Activated CD8-positive, alpha-beta T cell treated with anti-CD3 and anti-CD28 coated beads for 36 hours (primary cell): ENCODE measurements around the gene CTSZ. TPM values are rescaled to one million over a fixed set of nuclear protein-coding genes. Genes with fewer than 3 reads are reported as not detected.

Experiments used
- ATAC-seq: fragments of 200-7000 bp; cut with Tn5 transposase; one replicate; pipeline ENCODE4 v1.10.0; 2021; ENCODE audit warnings: mild to moderate bottlenecking, moderate library complexity
- CTCF ChIA-PET: fragments of 350-600 bp; sonication (Branson Sonifier 250); formaldehyde crosslinking; loops from one replicate; lab custom pipeline; 2021; ENCODE audit warnings: antibody characterized with exemption; lab: Charles Lee
- POLR2A ChIA-PET: fragments of 350-600 bp; sonication (Branson Sonifier 250); formaldehyde crosslinking; loops from one replicate; lab custom pipeline; 2021; ENCODE audit warnings: antibody characterized with exemption; lab: Charles Lee
- DNase-seq: peaks from one replicate; pipeline ENCODE4 v3.0.0-alpha.2; 2020
- H3K27ac Mint-ChIP-seq: one replicate; pipeline ENCODE4 v1.8.0; 2021; ENCODE audit warnings: mild to moderate bottlenecking, mixed read lengths
- H3K27me3 Mint-ChIP-seq: one replicate; pipeline ENCODE4 v1.8.0; 2021; ENCODE audit warnings: mixed read lengths
- H3K36me3 Mint-ChIP-seq: one replicate; pipeline ENCODE4 v1.8.0; 2021; ENCODE audit warnings: low read depth, mixed read lengths
- H3K4me1 Mint-ChIP-seq: one replicate; pipeline ENCODE4 v1.8.0; 2021; ENCODE audit warnings: low read depth, mixed read lengths
- H3K4me3 Mint-ChIP-seq: one replicate; pipeline ENCODE4 v1.8.0; 2021; ENCODE audit warnings: mild to moderate bottlenecking, moderate library complexity, mixed read lengths
- H3K9me3 Mint-ChIP-seq: one replicate; pipeline ENCODE4 v1.8.0; 2021; ENCODE audit warnings: mixed read lengths
- CTCF ChIP-seq: fragments of 200-600 bp; IDR thresholded peaks from one replicate; pipeline ENCODE4 v1.8.0; 2022; ENCODE audit warnings: antibody characterized with exemption, mild to moderate bottlenecking
- intact Hi-C: fragments of 100-400 bp; cut with micrococcal nuclease; formaldehyde crosslinking; loops from one replicate; pipeline ENCODE4 v1.10.0; 2022
- total RNA-seq, 2 experiments: library from RNA; stranded (reverse); gene quantifications; one replicate each; pipeline ENCODE4 v1.2.3, GENCODE V29; 2021

Gene CTSZ
- total RNA-seq, 2 experiments from 2014 or later = 17.9 to 18.4 TPM

GRCh38 chr20:59004763-59005522 lies 2.1 kb downstream of the CTSZ start:
- Mint-ChIP-seq H3K36me3 (peaks cover 4% of the 10 kb centered on the region), H3K27ac (peak overlapping the region; percentile 71), H3K4me1 (peaks cover 28% of the 10 kb centered on the region), H3K4me3 (peak overlapping the region; percentile 75), H3K27me3 (no peaks in the 10 kb centered on the region), H3K9me3 (no peaks in the 10 kb centered on the region)
- intact Hi-C loops = no loop called here
- ATAC-seq (peak; percentile 70), DNase-seq (peak; percentile 79)
- ChIA-PET POLR2A (interaction anchor here (0.6 to 2.1 kb wide), 2 partner anchors 9 kb away, joined by 3 to 5 read pairs; no protein-coding TSS in a partner anchor), CTCF (no interaction called here)
- TF ChIP-seq CTCF = no peak

DNA sequence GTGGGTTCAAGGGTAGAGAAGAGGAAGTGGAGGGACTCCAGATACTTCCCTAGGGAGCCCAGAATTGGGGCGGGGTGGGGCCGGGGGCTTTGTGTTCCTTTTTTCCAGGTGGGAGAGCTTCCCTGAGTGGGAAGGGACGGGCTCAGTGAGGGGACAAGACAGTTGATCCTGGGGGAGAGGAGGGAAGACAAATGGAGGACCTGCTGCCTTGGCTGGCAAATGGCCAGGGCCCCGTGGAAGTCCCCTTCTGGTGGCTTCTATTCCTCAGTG lies 2.6 kb downstream of the CTSZ start:
- peak overlapping the region; percentile 71 for H3K27ac Mint-ChIP-seq
- H3K4me1 Mint-ChIP-seq = peaks cover 28% of the 10 kb centered on the region
- intact Hi-C loops = no loop called here
- H3K36me3 Mint-ChIP-seq = peaks cover 4% of the 10 kb centered on the region
- no peaks in the 10 kb centered on the region for H3K27me3 Mint-ChIP-seq
- TF ChIP-seq CTCF = no peak
- peak overlapping the region; percentile 75 for H3K4me3 Mint-ChIP-seq
- H3K9me3 Mint-ChIP-seq = no peaks in the 10 kb centered on the region
- ATAC-seq = no peak
- DNase-seq = peak; percentile 75
- ChIA-PET CTCF (no interaction called here), POLR2A (interaction anchor here (0.6 kb wide), 1 partner anchor 10 kb away, joined by 3 read pairs; no protein-coding TSS in a partner anchor)

DNA sequence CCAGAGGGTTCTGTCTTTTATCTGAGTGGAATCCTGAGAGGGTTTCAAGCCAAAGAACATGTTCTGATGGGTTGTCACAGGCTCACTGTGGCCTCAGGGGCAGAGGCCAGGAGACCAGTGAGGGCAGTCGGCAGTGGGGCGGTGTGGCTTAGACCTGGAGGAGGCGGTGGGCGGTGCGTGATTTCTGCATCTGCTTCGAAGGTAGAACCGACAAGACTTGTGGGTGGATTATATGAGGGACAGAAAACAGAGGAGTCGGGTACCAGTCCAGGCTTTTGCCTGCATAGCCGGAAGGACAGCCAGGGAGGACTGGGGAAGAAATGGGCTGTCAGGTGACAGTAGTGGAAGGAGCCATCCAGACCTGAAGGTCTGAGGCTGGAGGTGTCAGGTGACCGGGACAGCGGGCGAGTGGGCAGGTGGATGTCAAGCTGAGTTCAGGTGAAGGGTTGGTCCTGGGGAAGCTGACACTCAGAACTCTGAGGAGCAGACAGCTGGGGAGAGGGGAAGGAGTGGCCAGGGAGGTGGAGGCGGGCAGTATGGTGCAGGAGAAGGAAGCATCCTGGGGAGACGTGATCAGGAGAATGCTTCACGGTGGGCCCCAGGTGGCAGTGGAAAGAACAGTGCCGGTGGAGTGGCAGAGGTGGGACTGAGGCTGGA lies 3.1 kb downstream of the CTSZ start:
- ChIA-PET POLR2A (no interaction called here), CTCF (no interaction called here)
- peaks cover 4% of the 10 kb centered on the region for H3K36me3 Mint-ChIP-seq
- H3K27ac Mint-ChIP-seq = peak overlapping the region; percentile 60
- H3K4me3 Mint-ChIP-seq = peak overlapping the region; percentile 75
- no peak for TF ChIP-seq CTCF
- no peaks in the 10 kb centered on the region for H3K9me3 Mint-ChIP-seq
- intact Hi-C loops = no loop called here
- peaks cover 28% of the 10 kb centered on the region for H3K4me1 Mint-ChIP-seq
- H3K27me3 Mint-ChIP-seq = no peaks in the 10 kb centered on the region
- no peak for ATAC-seq
- no peak for DNase-seq

- no peak overlapping the region for H3K27ac Mint-ChIP-seq
- H3K27me3 Mint-ChIP-seq = no peaks in the 10 kb centered on the region
- no peaks in the 10 kb centered on the region for H3K9me3 Mint-ChIP-seq
- no peak for ATAC-seq
- H3K36me3 Mint-ChIP-seq = peaks cover 6% of the 10 kb centered on the region
- H3K4me1 Mint-ChIP-seq = peaks cover 28% of the 10 kb centered on the region
- DNase-seq = no peak
- TF ChIP-seq CTCF = no peak
- CTCF ChIA-PET = no interaction called here
- intact Hi-C loops = no loop called here
- no peak overlapping the region for H3K4me3 Mint-ChIP-seq
- POLR2A ChIA-PET = interaction anchor here (0.9 to 1.2 kb wide), 2 partner anchors 12 to 352 kb away, joined by 3 read pairs; partner anchors contain the start of gene STX16
Measured at GRCh38 chr20:59002874-59003399, 4.1 kb downstream of the CTSZ start.

DNA sequence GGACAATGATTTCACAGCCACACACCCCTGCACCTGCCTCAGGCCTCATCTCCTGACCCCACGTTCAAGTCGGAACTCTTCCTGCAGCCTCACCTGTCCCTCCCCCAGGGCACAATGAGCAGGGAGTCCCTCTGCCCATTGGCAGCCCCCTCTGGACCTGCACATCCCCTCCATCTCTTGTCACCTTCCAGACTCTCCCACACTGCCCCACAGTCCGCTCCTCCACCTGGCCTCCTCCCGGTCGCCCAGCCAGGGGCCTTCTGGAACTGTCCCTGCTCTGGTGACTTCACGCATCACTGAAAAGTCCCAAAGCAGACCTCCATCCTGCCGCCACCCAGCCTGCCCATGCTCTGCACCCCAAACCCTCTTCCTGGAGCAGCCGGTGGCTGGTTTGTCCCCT lies 4.7 kb downstream of the CTSZ start:
- H3K4me3 Mint-ChIP-seq = no peak overlapping the region
- ChIA-PET CTCF (no interaction called here), POLR2A (interaction anchor here (1.2 kb wide), 1 partner anchor 12 kb away, joined by 3 read pairs; no protein-coding TSS in a partner anchor)
- no peaks in the 10 kb centered on the region for H3K9me3 Mint-ChIP-seq
- intact Hi-C loops = no loop called here
- ATAC-seq (no peak), DNase-seq (no peak)
- no peak overlapping the region for H3K27ac Mint-ChIP-seq
- H3K4me1 Mint-ChIP-seq = peaks cover 26% of the 10 kb centered on the region
- no peak for TF ChIP-seq CTCF
- H3K27me3 Mint-ChIP-seq = no peaks in the 10 kb centered on the region
- H3K36me3 Mint-ChIP-seq = peaks cover 11% of the 10 kb centered on the region
